ENCODE measurements around the gene NFIA.

DNA sequence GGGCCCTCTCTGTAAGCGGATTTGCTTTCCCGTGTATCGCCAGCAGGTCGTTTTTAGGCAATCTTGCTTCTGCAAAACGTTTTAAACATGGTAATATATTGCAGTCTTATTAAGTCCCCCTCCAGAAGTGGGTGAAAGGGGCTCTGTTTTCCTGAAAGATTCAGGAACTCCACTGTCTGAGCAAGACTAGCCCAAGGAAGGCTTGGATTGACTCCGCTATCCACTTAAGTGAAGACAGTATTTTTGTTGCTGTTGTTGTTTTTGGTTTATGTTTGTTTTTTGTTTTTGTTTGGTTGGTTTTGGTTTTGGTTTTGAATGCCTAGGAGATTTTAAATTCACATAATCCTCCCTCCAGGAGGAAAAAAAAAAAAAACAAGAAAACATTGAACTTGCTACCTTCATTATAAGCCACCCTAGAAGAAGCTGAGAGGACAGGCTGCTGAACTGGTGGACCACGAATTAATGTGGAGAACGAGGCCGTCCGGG, 29.1 kb upstream of the NFIA start:
- TF ChIP-seq, protein P1, sequence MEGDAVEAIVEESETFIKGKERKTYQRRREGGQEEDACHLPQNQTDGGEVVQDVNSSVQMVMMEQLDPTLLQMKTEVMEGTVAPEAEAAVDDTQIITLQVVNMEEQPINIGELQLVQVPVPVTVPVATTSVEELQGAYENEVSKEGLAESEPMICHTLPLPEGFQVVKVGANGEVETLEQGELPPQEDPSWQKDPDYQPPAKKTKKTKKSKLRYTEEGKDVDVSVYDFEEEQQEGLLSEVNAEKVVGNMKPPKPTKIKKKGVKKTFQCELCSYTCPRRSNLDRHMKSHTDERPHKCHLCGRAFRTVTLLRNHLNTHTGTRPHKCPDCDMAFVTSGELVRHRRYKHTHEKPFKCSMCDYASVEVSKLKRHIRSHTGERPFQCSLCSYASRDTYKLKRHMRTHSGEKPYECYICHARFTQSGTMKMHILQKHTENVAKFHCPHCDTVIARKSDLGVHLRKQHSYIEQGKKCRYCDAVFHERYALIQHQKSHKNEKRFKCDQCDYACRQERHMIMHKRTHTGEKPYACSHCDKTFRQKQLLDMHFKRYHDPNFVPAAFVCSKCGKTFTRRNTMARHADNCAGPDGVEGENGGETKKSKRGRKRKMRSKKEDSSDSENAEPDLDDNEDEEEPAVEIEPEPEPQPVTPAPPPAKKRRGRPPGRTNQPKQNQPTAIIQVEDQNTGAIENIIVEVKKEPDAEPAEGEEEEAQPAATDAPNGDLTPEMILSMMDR (conservative IDR thresholded peaks at IDR 0.05; ENCODE audit: low read length): no peak
- no peak for TF ChIP-seq EZH2phosphoT487 (IDR thresholded peaks at IDR 0.05; ENCODE audit: borderline replicate concordance)

All from Loucy (cell line).